ELF-1 (cell line): ENCODE data around the gene AKAP14.
"Not testable (repeated sequence)": the region's sequence is repeated elsewhere in the genome, so short reads cannot be mapped to it uniquely, and the experiment has no call there.

Experiments
- DNase-seq: peaks from one replicate; pipeline ENCODE4 v3.0.0-alpha.2; 2016; ENCODE audit warnings: low read depth, low spot score

AKAP14 gene

DNA sequence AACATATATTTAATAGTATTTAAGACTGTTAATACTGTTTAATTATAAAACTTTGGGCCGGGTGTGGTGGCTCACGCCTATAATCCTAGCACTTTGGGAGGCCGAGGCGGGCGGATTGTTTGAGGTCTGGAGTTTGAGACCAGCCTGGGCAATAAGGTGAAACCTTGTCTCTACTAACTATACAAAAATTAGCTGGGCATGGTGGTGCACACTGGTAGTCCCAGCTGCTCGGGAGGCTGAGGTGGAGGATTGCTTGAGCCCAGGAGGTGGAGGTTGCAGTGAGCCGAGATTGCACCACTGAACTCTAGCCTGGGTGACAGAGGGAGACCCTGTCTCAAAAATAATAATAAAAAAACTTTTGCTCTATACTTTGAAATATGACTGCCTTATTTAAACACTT, 26.7 kb downstream of the AKAP14 start:
- not testable (repeated sequence) for DNase-seq

DNA sequence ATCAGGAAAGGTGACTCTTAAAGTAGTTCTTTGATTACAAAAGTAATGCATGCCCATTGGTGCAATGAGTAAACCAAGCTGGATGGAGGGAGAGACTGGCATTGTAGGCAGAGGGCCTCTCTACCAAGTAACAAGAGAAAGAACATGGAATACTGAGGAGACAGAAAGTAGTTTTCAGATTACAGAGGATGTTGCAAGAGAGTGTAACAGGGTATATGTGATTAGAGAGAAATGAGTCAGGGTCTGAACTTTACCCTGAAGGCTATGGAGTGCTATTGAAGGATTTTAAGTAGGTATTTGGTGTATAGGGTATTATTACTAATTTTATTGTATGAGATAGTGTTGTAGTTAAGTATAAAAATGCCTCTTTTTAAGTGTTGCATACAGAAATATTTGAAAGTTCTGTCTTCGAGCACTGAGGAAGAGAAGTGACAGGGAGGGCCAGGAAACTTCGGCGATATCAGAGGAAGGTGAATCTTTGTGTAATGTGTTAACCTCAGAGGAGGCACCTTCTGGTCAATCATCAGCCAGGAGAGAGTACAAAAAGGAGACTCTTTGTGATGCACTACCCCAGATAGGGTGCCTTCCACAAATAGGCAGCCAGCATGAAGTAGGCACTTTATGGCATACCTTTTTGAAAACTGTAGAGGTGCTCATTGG, 39.7 kb downstream of the AKAP14 start:
- DNase-seq: no peak

DNA sequence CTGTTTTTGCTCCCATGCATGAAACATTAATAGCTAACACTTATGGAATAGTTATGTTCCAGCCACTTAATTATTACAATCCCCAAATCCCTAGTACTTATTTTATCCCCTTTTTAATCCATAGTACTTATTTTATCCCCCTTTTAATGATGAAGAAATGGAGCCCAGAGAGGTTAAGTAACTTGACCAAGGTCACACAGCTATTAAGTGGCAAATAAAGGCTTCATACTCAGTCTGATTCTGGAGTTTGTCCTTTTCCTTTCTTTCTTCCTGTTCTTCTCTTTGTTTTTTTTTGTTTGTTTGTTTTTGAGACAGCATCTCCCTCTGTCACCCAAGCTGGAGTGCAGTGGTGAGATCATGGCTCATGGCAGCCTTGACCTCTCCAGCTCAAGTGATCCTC, 45.6 kb downstream of the AKAP14 start:
- DNase-seq: no peak

DNA sequence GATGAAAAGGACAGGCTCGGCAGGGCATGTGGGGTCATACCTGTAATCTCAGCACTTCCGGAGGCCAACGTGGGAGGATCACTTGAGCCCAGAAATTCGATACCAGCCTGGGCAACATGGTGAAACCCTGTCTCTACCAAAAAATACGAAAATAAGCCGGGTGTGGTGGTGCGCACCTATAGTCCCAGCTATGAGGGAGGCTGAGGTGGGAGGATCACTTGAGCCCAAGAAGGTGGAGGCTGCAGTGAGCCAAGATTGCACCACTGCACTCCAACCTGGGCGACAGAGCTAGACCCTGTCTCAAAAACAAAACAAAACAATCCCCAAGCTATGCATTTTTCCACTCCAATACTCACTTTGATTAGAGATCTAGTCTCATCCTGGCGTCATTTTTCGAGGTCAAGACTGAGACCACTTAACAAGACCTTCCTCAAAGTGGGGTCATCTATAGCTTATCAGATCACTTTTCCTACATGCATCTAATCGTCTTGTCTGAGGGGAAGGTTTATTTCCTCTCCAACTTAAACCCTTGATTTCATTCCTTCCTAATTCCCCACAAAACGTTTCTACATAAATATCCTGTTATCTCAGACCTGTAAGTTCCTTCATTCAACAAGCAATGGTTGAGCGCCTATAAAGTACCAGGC, 46.6 kb downstream of the AKAP14 start:
- DNase-seq: no peak

DNA sequence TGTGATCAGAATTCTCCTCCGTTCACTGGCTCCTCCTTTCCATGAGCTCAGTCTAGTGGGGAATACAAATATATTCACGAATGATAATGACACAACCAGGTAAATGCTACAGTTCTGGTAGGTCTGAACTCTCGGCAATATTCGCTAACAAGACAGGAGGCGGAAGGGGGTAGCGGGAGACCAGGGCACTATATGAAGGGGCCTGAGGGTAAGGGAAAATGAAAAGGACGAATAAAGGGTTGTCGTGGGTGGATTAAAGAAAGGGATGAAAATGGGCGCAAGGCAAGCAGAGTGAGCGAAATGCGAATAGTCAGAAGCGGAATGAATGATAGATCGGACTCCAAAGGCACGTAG, 47.1 kb downstream of the AKAP14 start:
- no peak for DNase-seq

DNA sequence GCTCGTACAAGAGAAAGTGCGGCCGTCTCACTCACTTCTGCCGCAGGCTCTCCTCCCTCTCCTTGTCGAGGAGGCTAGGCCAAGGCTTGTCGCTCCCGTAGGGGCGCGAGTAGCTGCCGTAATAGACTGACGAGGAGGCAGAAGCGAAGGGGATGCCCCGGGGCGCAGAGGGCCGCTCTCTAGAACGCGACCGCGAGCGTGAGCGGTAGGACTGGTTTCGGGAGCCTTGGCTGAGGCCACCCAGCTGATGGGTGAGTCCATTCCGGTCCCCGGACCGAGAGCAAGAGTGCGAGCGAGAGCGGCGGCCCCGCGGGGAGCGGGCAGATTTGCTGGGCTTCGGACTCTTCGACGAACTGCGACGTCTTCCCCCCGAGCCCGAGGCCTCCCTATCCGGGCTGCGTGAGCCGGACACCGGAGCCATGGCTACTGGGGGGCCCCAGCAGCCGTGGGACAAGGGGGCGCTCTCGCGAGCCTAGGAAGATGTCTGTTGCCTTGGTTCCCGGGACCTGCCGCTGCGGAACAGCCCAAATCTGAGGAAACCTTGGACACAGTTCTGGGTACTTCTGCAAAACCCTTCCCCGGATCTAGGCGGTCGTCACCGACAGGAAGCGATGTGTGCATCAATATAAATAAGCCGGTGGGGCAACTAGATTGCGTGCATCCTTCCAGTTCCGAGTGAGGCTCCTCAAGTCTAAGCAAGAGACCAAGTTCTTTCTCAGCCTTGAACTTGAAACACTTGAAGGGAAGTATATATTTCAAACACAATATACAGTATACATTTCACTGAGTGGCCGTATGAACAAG, 47.7 kb downstream of the AKAP14 start, which contains the start of gene NKAP:
NKAP (minus strand) TSS at position 567 of the 804 bp plus-strand sequence; CDS start at position 421, 146 bp downstream.
- DNase-seq: peak; percentile 96

DNA sequence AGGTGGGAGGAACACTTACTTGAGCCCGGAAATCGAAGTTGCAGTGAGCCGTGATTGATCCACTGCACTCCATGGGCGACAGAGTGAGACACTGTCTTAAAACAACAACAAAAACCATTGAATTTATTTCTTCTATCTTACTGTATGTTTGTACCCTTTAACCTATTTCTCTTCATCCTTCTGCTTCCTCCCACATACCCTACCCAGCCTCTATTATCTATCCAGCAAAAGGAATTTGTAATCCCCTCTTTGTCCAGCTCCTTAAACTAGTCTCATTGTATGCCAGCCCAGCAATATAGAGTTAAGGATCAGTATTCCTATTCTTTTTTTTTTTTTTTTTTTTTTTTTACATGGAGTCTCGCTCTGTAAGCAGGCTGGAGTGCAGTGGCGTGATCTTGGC, 49.8 kb downstream of the AKAP14 start:
- DNase-seq: no peak

DNA sequence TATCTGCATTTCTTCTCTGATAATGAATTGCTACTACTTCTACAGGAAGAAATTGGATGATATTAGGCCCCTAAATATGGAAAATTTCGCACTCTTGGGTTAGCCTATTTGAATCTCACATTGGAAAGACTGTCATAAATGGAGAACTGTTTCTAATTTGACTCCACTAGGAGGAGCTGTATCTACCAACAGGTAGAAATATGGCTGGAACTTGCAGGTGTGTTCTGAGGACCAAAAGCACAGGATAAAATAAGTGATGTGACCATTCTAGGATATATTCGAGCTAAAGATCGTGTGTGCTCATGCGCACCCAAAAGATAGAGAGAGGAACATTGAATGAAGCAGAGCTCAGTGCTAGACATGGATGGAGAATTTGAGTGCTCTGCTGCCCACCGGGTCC, 52.7 kb downstream of the AKAP14 start:
- DNase-seq: no peak

DNA sequence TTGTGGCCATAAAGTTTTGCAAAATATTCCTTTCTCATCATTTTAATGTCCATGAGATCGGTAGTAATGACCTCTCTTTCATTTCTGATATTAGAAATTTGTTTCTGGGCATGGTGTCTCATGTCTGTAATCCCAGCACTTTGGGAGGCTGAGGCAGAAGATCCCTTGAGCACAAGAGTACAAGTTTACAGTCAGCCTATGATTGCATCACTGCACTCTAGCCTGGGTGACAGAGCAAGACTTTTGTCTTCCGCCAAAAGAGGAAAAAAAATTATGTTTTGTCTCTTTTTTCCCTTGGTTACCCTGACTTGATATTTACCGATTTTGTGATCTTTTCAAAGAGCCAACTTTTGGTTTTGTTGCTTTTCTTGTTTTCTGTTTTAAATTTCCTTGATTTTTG, 58.7 kb downstream of the AKAP14 start:
- no peak for DNase-seq

DNA sequence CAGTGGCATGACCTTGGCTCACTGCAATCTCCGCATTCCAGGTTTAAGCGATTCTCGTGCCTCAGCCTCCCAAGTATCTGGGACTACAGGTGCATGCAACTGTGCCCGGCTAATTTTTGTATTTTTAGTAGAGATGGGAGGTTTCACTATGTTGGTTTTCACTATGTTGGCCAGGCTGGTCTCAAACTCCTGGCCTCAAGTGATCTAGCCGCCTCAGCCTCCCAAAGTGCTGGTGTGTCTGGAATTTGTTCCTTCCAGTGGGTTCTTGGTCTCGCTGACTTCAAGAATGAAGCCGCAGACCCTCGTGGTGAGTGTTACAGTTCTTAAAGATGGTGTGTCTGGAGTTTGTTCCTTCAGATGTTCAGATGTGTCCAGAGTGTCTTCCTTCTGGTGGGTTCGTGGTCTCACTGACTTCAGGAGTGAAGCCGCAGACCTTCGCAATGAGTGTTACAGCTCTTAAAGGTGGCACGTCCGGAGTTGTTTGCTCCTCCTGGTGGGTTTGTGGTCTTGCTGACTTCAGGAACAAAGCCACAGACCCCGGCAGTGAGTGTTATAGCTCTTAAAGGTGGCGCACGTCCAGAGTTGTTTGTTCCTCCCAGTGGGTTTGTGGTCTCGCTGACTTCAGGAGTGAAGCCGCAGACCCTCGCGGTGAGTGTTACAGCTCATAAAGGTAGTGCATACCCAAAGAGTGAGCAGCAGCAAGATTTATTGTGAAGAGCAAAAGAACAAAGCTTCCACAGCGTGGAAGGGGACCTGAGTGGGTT, 60.3 kb downstream of the AKAP14 start:
- DNase-seq: not testable (repeated sequence)

DNA sequence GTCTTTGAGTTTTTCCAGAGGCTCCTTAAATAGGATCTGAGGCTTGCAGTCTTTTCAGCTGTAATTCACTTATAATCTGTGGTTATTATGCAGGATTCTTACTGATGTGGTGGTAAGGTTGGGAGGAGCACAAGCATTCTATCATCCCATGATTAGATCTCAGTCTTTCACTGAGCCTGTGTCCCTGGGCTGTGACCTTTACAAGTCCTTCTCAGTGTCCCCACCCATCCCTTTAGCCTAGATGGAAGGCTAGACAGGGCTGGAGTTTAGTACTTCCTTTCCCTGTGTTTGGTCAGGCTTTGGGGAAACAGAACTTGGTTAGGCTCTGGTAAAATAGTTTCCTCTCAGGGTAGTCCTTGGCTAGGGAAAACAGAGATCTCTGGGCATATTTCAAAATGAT, 64.9 kb downstream of the AKAP14 start:
- no peak for DNase-seq

DNA sequence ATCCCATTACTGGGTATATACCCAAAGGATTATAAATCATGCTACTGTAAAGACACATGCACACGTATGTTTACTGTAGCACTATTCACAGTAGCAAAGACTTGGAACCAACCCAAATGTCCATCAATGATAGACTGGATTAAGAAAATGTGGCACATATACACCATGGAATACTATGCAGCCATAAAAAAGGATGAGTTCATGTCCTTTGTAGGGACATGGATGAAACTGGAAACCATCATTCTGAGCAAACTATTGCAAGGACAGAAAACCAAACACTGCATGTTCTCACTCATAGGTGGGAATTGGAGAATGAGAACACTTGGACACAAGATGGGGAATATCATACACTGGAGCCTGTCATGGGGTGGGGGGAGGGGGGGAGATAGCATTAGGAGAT, 71.1 kb downstream of the AKAP14 start:
- not testable (repeated sequence) for DNase-seq
